ENCODE results near the gene SGSM1.
A peak's percentile ranks its signal among the peaks of the same experiment; 100 is the strongest.

The SGSM1 gene

GRCh38 chr22:24791362-24791761 lies 14.6 kb upstream of the SGSM1 start:
- TF ChIP-seq, protein P1, sequence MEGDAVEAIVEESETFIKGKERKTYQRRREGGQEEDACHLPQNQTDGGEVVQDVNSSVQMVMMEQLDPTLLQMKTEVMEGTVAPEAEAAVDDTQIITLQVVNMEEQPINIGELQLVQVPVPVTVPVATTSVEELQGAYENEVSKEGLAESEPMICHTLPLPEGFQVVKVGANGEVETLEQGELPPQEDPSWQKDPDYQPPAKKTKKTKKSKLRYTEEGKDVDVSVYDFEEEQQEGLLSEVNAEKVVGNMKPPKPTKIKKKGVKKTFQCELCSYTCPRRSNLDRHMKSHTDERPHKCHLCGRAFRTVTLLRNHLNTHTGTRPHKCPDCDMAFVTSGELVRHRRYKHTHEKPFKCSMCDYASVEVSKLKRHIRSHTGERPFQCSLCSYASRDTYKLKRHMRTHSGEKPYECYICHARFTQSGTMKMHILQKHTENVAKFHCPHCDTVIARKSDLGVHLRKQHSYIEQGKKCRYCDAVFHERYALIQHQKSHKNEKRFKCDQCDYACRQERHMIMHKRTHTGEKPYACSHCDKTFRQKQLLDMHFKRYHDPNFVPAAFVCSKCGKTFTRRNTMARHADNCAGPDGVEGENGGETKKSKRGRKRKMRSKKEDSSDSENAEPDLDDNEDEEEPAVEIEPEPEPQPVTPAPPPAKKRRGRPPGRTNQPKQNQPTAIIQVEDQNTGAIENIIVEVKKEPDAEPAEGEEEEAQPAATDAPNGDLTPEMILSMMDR (conservative IDR thresholded peaks at IDR 0.05; ENCODE audit: low read length) = no peak
- no peak for DNase-seq (ENCODE audit: low read depth)
- H3K4me3 ChIP-seq (ENCODE audit: low read length) = no peak overlapping the region

DNA sequence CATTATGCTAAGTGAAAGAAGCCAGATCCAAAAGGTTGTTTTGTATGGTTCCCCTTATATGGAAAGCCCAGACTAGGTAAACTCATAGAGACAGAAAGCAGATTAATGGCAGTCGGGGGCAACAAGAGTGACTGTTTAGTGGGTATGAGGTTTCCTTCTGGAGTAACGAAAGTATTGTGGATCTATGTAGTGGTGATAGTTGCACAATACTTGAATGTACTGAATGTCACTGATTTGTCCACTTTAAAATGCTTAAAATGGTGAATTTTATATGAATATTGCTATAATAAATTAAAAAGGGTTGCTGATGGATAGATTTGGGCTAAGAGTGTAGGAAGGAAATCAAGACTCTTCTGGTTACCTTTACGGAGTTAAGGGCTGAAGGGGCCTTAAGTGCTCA lies 10.0 kb upstream of the SGSM1 start:
- H3K4me3 ChIP-seq (ENCODE audit: low read length) = no peak overlapping the region
- TF ChIP-seq, protein P1 (conservative IDR thresholded peaks at IDR 0.05; ENCODE audit: low read length) = no peak
- DNase-seq (ENCODE audit: low read depth) = no peak

- DNase-seq (ENCODE audit: low read depth) = no peak
- TF ChIP-seq, protein P1 (conservative IDR thresholded peaks at IDR 0.05; ENCODE audit: low read length) = no peak
- no peak overlapping the region for H3K4me3 ChIP-seq (ENCODE audit: low read length)
These were observed 9.2 kb upstream of the SGSM1 start for GRCh38 chr22:24796860-24797259.

- TF ChIP-seq, protein P1 (conservative IDR thresholded peaks at IDR 0.05; ENCODE audit: low read length) = no peak
- DNase-seq (ENCODE audit: low read depth) = no peak
These were observed 4.0 kb upstream of the SGSM1 start for GRCh38 chr22:24801901-24802465.

GRCh38 chr22:24803064-24803542 lies 2.9 kb upstream of the SGSM1 start:
- TF ChIP-seq, protein P1 (conservative IDR thresholded peaks at IDR 0.05; ENCODE audit: low read length) = peak; percentile 90
- H3K4me3 ChIP-seq (ENCODE audit: low read length) = no peak overlapping the region
- DNase-seq (ENCODE audit: low read depth) = peak; percentile 26

More at GRCh38 chr22:24801901-24802465, 4.0 kb upstream of the SGSM1 start:
- no peak overlapping the region for H3K4me3 ChIP-seq (ENCODE audit: low read length)

DNA sequence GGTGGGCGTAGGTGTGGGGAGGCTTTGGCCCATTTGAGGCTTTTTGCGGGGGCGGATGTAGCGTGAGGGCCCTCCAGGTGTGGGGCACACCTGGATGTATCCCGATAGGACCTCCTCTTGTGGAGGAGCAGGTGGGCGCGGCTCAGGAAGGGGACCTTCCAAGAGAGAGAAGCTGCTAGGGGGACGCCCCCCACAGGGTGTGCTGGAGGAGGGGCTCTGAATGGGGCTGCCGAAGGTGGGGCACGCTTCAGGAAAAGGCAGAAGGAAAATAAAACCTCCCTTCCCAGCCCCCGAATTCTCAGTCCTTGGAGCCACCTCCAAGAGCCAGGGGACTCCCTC lies 621 bp downstream of the SGSM1 start:
- no peak for DNase-seq (ENCODE audit: low read depth)
- H3K4me3 ChIP-seq (ENCODE audit: low read length) = no peak overlapping the region
- TF ChIP-seq, protein P1 (conservative IDR thresholded peaks at IDR 0.05; ENCODE audit: low read length) = no peak

- TF ChIP-seq, protein P1 (conservative IDR thresholded peaks at IDR 0.05; ENCODE audit: low read length) = no peak
- no peak overlapping the region for H3K4me3 ChIP-seq (ENCODE audit: low read length)
- no peak for DNase-seq (ENCODE audit: low read depth)
These were observed 1.4 kb downstream of the SGSM1 start for GRCh38 chr22:24807284-24807950.
